Upper lobe of left lung (tissue), 4 donors: Measurements from ENCODE around the gene EPHB4.

Experiments
- POLR2AphosphoS5 ChIP-seq, 2 donors: sonication (generic); formaldehyde crosslinking; IDR thresholded peaks; one replicate each; pipeline ENCODE4 v1.5.1; 2017; ENCODE audit warnings: antibody characterized with exemption in 2 of 2
- TF ChIP-seq, protein P1 (sequence below), 6 experiments: fragments of 450-650 bp in 4 of 6; fragments of 200-600 bp in 2 of 6; sonication (generic) in 2 of 6; IDR thresholded peaks; one replicate each; pipeline ENCODE4 v1.5.1; 2016 to 2019; ENCODE audit warnings: antibody characterized with exemption in 6 of 6

DNA sequence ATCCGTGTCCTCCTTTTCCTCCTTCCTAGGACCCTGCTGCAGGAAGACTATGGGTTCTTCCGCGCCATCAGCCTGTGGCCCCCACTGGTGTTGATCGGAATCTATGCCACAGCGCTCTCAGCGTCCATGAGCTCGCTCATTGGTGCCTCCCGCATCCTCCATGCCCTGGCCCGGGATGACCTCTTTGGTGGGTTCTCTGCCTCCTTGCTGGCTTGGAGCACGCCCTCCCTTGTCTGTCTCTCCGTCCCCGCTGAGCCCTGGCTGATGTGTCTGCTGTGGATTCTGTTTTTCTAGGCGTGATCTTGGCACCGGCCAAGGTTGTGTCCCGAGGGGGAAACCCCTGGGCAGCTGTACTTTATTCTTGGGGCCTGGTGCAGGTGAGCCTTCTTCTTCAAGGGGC lies 32.5 kb upstream of the EPHB4 start:
- no peak for TF ChIP-seq POLR2AphosphoS5 (IDR thresholded peaks at IDR 0.05)
- TF ChIP-seq, protein P1, sequence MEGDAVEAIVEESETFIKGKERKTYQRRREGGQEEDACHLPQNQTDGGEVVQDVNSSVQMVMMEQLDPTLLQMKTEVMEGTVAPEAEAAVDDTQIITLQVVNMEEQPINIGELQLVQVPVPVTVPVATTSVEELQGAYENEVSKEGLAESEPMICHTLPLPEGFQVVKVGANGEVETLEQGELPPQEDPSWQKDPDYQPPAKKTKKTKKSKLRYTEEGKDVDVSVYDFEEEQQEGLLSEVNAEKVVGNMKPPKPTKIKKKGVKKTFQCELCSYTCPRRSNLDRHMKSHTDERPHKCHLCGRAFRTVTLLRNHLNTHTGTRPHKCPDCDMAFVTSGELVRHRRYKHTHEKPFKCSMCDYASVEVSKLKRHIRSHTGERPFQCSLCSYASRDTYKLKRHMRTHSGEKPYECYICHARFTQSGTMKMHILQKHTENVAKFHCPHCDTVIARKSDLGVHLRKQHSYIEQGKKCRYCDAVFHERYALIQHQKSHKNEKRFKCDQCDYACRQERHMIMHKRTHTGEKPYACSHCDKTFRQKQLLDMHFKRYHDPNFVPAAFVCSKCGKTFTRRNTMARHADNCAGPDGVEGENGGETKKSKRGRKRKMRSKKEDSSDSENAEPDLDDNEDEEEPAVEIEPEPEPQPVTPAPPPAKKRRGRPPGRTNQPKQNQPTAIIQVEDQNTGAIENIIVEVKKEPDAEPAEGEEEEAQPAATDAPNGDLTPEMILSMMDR (IDR thresholded peaks at IDR 0.05), result no peak
